Transverse colon (tissue), 4 donors: Measurements from ENCODE around the gene SERPINB10. TPM values are rescaled to one million over a fixed set of nuclear protein-coding genes. Genes with fewer than 3 reads are reported as not detected.
"Not testable (repeated sequence)": the region's sequence is repeated elsewhere in the genome, so short reads cannot be mapped to it uniquely, and the experiment has no call there.

Experiments used
- DNase-seq: peaks from one replicate; pipeline ENCODE4 v3.0.0-alpha.2; 2019
- H3K27ac ChIP-seq, 4 donors: fragments of 200-600 bp; sonication (generic); 2 replicates each; pipeline ENCODE4 v1.5.1; 2016 to 2018; ENCODE audit warnings: inconsistent platforms in 4 of 4
- H3K27me3 ChIP-seq: fragments of 200-600 bp; sonication (generic); 2 replicates; pipeline ENCODE4 v1.5.1; 2017; ENCODE audit warnings: inconsistent platforms
- H3K36me3 ChIP-seq, 4 donors: fragments of 200-600 bp; sonication (generic); 2 replicates each; pipeline ENCODE4 v1.5.1; 2017 to 2019; ENCODE audit warnings: inconsistent platforms in 4 of 4
- H3K4me1 ChIP-seq, 4 donors: fragments of 200-600 bp; sonication (generic); 2 replicates each; pipeline ENCODE4 v1.5.1; 2017 to 2020; ENCODE audit warnings: inconsistent platforms in 4 of 4
- H3K4me3 ChIP-seq, 4 donors: fragments of 200-600 bp; sonication (generic); 1 replicate in 1 of 4; 2 replicates in 3 of 4; pipeline versions ENCODE4 v1.5.1 to v1.6.1; 2017 to 2019; ENCODE audit warnings: inconsistent platforms in 4 of 4
- H3K9me3 ChIP-seq, 2 donors: fragments of 200-600 bp; sonication (generic); 2 replicates each; pipeline ENCODE4 v1.5.1; 2017 to 2019; ENCODE audit warnings: inconsistent platforms in 2 of 2
- EP300 ChIP-seq: sonication (generic); formaldehyde crosslinking; IDR thresholded peaks from one replicate; pipeline ENCODE4 v1.6.1; 2017; ENCODE audit warnings: antibody characterized with exemption, low read depth
- POLR2A ChIP-seq: fragments of 450-650 bp; IDR thresholded peaks from one replicate; pipeline ENCODE4 v1.6.1; 2016; ENCODE audit warnings: antibody characterized with exemption, mild to moderate bottlenecking, moderate library complexity
- POLR2AphosphoS5 ChIP-seq, 3 donors: sonication (generic); formaldehyde crosslinking; IDR thresholded peaks; one replicate each; pipeline ENCODE4 v1.6.1; 2016; ENCODE audit warnings: antibody characterized with exemption in 3 of 3
- WGBS, 2 donors: methylation state at CpG; one replicate each; pipeline ENCODE4 v1.1.5; 2018; ENCODE audit warnings: low coverage in 1 of 2; 5-methylcytosine and 5-hydroxymethylcytosine counted together
- in situ Hi-C, 4 donors: fragments of 200-750 bp; cut with MboI; loops; one replicate each; pipeline versions ENCODE4 v1.15.0 to v1.15.1; 2017; ENCODE audit warnings: low sequenced_read_pairs in 3 of 4, low pct_ligation_motif_present in 1 of 4, low pct_unique_long_range_greater_than_20kb in 1 of 4
- intact Hi-C: fragments of 100-400 bp; cut with DNase I; formaldehyde crosslinking; loops from one replicate; pipeline ENCODE4 v1.15.1; 2023; ENCODE audit warnings: low total_unique reads
- total RNA-seq, 4 donors: library from RNA; depleted of rRNA; stranded (reverse); fragments of >200 nt; gene quantifications; one replicate each; pipeline ENCODE4 v1.1.0, GENCODE V29; 2016
- TF ChIP-seq, protein P1 (sequence below), 5 experiments: fragments of 200-600 bp in 3 of 5; fragments of 450-650 bp in 2 of 5; sonication (generic) in 3 of 5; IDR thresholded peaks; 1 replicate in 2 of 5; 2 replicates in 3 of 5; pipeline ENCODE4 v1.5.1; 2016 to 2017; ENCODE audit warnings: antibody characterized with exemption in 5 of 5, inconsistent platforms in 3 of 5, mild to moderate bottlenecking in 2 of 5, moderate library complexity in 1 of 5

SERPINB10 gene
- total RNA-seq, 4 donors from 2014 or later, result not detected

DNA sequence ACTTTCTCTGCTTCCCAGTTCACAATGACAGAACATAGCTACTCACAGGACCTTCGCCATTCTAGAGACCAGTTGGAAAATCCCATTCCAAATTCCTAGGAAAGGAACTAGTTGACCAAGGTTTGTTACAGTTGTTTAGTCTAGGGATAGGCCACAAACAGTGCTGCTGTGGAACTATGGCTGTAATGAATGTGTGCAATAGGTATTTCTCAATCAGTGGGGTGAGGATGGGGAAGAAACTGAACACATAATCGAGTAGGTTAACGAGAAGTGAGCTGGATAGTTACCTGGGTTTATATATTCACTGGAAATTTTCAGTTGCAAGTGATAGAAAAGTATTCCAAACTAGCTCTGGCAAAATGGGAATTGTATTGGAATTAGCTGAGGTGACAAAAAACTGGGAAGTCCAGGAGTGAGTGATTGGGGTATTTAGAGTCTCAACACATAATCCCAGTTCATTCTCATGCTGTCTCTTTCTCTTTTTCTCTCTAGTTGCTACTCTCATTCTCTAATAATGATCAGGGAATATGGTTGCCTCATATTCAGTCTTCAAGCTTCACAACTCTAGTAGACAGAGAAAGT, 23.1 kb downstream of the SERPINB10 start:
- DNase-seq, result no peak
- Histone ChIP-seq H3K9me3 (no peaks in the 10 kb centered on the region), H3K4me1 (no peaks in the 10 kb centered on the region), H3K27ac (no peak overlapping the region), H3K27me3 (peaks cover 5% of the 10 kb centered on the region), H3K36me3 (no peaks in the 10 kb centered on the region), H3K4me3 (no peak overlapping the region)
- TF ChIP-seq EP300 (no peak), POLR2A (no peak), POLR2AphosphoS5 (IDR thresholded peaks at IDR 0.05) (no peak)
- TF ChIP-seq, protein P1, sequence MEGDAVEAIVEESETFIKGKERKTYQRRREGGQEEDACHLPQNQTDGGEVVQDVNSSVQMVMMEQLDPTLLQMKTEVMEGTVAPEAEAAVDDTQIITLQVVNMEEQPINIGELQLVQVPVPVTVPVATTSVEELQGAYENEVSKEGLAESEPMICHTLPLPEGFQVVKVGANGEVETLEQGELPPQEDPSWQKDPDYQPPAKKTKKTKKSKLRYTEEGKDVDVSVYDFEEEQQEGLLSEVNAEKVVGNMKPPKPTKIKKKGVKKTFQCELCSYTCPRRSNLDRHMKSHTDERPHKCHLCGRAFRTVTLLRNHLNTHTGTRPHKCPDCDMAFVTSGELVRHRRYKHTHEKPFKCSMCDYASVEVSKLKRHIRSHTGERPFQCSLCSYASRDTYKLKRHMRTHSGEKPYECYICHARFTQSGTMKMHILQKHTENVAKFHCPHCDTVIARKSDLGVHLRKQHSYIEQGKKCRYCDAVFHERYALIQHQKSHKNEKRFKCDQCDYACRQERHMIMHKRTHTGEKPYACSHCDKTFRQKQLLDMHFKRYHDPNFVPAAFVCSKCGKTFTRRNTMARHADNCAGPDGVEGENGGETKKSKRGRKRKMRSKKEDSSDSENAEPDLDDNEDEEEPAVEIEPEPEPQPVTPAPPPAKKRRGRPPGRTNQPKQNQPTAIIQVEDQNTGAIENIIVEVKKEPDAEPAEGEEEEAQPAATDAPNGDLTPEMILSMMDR (IDR thresholded peaks at IDR 0.05), result no peak
- in situ Hi-C loops, result loop anchor here in 1 of 4 donors (25.0 kb wide), 1 partner anchor 419 kb away; no protein-coding TSS in a partner anchor
- WGBS, 2 donors, result 68 to 89% methylated on average over 2 to 3 of the region's 3 CpGs
- intact Hi-C loops, result no loop called here

DNA sequence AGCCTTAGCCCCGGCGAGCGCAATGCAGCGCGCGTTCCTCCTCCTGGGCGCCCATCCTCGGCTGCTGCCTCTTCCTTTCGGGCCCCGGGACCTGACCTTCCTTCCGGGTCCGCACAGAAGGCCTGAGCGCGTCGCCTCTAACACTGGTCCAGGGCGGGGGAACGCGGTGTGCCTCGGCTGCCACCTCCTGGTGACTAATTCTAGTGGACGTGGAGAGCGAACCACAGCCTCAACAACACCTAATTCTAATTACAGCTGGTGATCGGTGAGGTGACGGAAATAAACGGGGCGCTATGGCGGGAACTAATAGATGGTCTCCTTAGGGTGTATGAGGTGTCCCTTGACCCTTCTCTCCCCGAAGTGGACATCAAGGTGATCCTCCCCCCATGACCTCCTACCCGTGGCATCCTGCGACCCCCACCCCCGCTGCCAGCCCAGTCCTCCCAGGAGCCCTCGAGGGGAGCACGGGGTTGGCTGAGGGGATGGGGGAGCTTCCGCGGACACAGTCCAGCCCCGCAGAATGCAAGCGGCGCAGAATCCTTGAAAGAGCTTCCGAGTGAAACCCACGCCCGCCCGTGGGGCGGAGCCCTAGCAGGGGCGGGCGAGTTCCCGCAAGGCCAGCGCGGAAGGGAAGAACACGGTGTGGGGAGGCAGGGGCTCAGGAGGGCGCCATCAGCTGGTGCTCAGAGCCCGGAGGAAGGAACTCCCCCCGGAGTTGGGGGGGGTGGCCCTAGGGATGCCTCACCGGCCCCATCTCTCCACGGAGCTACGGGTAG, 28.6 kb downstream of the SERPINB10 start:
- peaks cover 0 to 7% (median 5%) of the 10 kb centered on the region in 4 donors for H3K4me1 ChIP-seq
- no peak overlapping the region for H3K27ac ChIP-seq
- peaks cover 19% of the 10 kb centered on the region for H3K27me3 ChIP-seq
- TF ChIP-seq, protein P1 (IDR thresholded peaks at IDR 0.05), result peak; percentile 60 to 69 (median 64)
- no peak for TF ChIP-seq POLR2AphosphoS5 (IDR thresholded peaks at IDR 0.05)
- intact Hi-C loops, result no loop called here
- peak overlapping the region; percentile 19 to 56 (median 34) for H3K4me3 ChIP-seq
- in situ Hi-C loops, result loop anchor here in 1 of 4 donors (25.0 kb wide), 1 partner anchor 424 kb away; no protein-coding TSS in a partner anchor
- no peaks in the 10 kb centered on the region for H3K9me3 ChIP-seq
- WGBS, 2 donors, result 4% methylated on average over 51 of the region's 54 CpGs; no CpG with 5 or more reads in 1 of the 2 donors
- DNase-seq, result peak; percentile 83
- H3K36me3 ChIP-seq, result no peaks in the 10 kb centered on the region

- in situ Hi-C loops, result loop anchor here in 1 of 4 donors (25.0 kb wide), 1 partner anchor 425 kb away; no protein-coding TSS in a partner anchor
- TF ChIP-seq POLR2A (no peak), EP300 (no peak), POLR2AphosphoS5 (IDR thresholded peaks at IDR 0.05) (no peak)
- TF ChIP-seq, protein P1 (IDR thresholded peaks at IDR 0.05), result no peak
- WGBS, 2 donors, result 43 to 69% methylated on average over 10 to 19 of the region's 19 CpGs
Observed at GRCh38 chr18:63936932-63937393, 29.2 kb downstream of the SERPINB10 start.

GRCh38 chr18:63940008-63940407, 32.2 kb downstream of the SERPINB10 start:
- H3K4me3 ChIP-seq, result no peak overlapping the region
- peaks cover 0 to 7% (median 5%) of the 10 kb centered on the region in 4 donors for H3K4me1 ChIP-seq
- TF ChIP-seq POLR2A (no peak), POLR2AphosphoS5 (IDR thresholded peaks at IDR 0.05) (no peak), EP300 (no peak)
- TF ChIP-seq, protein P1 (IDR thresholded peaks at IDR 0.05), result no peak
- no peaks in the 10 kb centered on the region for H3K36me3 ChIP-seq
- in situ Hi-C loops (loop anchor here in 1 of 4 donors (25.0 kb wide), 1 partner anchor 428 kb away; no protein-coding TSS in a partner anchor), intact Hi-C loops (loop anchor here (10.0 kb wide), 1 partner anchor 55 kb away; no protein-coding TSS in a partner anchor)
- no peaks in the 10 kb centered on the region for H3K9me3 ChIP-seq
- H3K27ac ChIP-seq, result no peak overlapping the region
- H3K27me3 ChIP-seq, result peaks cover 14% of the 10 kb centered on the region
- WGBS, 2 donors, result 86 to 92% methylated on average over 8 of the region's 8 CpGs
- DNase-seq, result no peak

More at GRCh38 chr18:63936932-63937393, 29.2 kb downstream of the SERPINB10 start:
- Histone ChIP-seq H3K9me3 (no peaks in the 10 kb centered on the region), H3K27ac (no peak overlapping the region), H3K27me3 (peaks cover 19% of the 10 kb centered on the region), H3K4me3 (peak overlapping the region; percentile 19 to 56 (median 34)), H3K36me3 (no peaks in the 10 kb centered on the region), H3K4me1 (peaks cover 0 to 7% (median 5%) of the 10 kb centered on the region in 4 donors)
- intact Hi-C loops, result no loop called here
- DNase-seq, result no peak

DNA sequence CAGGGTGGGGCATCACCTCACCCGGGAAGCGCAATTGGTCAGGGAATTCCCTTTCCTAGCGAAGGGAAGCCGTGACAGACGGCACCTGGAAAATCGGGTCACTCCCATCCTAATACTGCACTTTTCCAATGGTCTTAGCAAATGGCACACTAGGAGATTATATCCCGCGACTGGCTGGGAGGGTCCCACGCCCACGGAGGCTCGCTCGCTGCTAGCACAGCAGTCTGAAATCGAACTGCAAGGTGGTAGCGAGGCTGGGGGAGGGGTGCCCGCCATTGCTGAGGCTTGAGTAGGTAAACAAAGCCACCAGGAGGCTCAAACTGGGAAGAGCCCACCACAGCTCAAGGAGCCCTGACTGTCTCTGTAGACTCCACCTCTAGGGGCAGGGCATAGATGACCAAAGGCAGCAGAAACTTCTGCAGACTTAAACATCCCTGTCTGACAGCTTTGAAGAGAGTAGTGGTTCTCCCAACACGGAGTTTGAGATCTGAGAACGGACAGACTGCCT, 32.8 kb downstream of the SERPINB10 start:
- WGBS, 2 donors, result 90% methylated on average over 17 of the region's 17 CpGs; no CpG with 5 or more reads in 1 of the 2 donors
- not testable (repeated sequence) for H3K9me3 ChIP-seq, H3K36me3 ChIP-seq, H3K4me3 ChIP-seq, DNase-seq, H3K4me1 ChIP-seq, H3K27ac ChIP-seq
- intact Hi-C loops, result loop anchor here (10.0 kb wide), 1 partner anchor 54 kb away; no protein-coding TSS in a partner anchor
- in situ Hi-C loops, result loop anchor here in 1 of 4 donors (25.0 kb wide), 1 partner anchor 428 kb away; no protein-coding TSS in a partner anchor
- peaks cover 18% of the 10 kb centered on the region for H3K27me3 ChIP-seq
